ENCODE measurements around the gene LRRC14B.

- TF ChIP-seq POLR2AphosphoS5 (IDR thresholded peaks at IDR 0.05; ENCODE audit: low read depth, low read length) (no peak), POLR2A (IDR thresholded peaks at IDR 0.05; ENCODE audit: low read depth, low read length) (no peak), TAF1 (IDR thresholded peaks at IDR 0.05; ENCODE audit: borderline replicate concordance, low read depth, low read length) (no peak)
Measured at GRCh38 chr5:190366-191035, 794 bp upstream of the LRRC14B start.
